Natural killer cell treated with Interleukin-12 subunit alpha and Interleukin-12 subunit beta and Interleukin-15 and Interleukin-18, amount 100 ng/mL, for 72 hours (primary cell): ENCODE measurements around the gene MGAT5. TPM values are rescaled to one million over a fixed set of nuclear protein-coding genes. Genes with fewer than 3 reads are reported as not detected.
A peak's percentile ranks its signal among the peaks of the same experiment; 100 is the strongest.
"Not testable (repeated sequence)": the region's sequence is repeated elsewhere in the genome, so short reads cannot be mapped to it uniquely, and the experiment has no call there.

Experiments
- ATAC-seq, 2 donors: fragments of 150-1000 bp; cut with Tn5 transposase in 1 of 2; sonication (Bioruptor Pico), chemical (Tn5 transposase) in 1 of 2; 2 replicates each; pipeline ENCODE4 v1.10.0; 2021
- DNase-seq: peaks from one replicate; pipeline ENCODE4 v3.0.0; 2022; ENCODE audit warnings: low spot score
- H3K27ac Mint-ChIP-seq, 2 donors: 1 replicate in 1 of 2; 2 replicates in 1 of 2; pipeline ENCODE4 v1.8.0; 2022; ENCODE audit warnings: mixed read lengths in 2 of 2, mild to moderate bottlenecking in 1 of 2, moderate library complexity in 1 of 2
- H3K27me3 Mint-ChIP-seq, 2 donors: 1 replicate in 1 of 2; 2 replicates in 1 of 2; pipeline ENCODE4 v1.8.0; 2022; ENCODE audit warnings: mixed read lengths in 2 of 2
- H3K36me3 Mint-ChIP-seq: one replicate; pipeline ENCODE4 v1.8.0; 2022; ENCODE audit warnings: mixed read lengths
- H3K4me1 Mint-ChIP-seq, 2 donors: 1 replicate in 1 of 2; 2 replicates in 1 of 2; pipeline ENCODE4 v1.8.0; 2022; ENCODE audit warnings: low read depth in 2 of 2, mixed read lengths in 2 of 2, mild to moderate bottlenecking in 1 of 2
- H3K4me3 Mint-ChIP-seq: one replicate; pipeline ENCODE4 v1.8.0; 2022; ENCODE audit warnings: mixed read lengths
- H3K9me3 Mint-ChIP-seq: 2 replicates; pipeline ENCODE4 v1.8.0; 2022; ENCODE audit warnings: mixed read lengths
- total RNA-seq, 2 donors: library from RNA; stranded (reverse); gene quantifications; one replicate each; pipeline ENCODE4 v1.2.3, GENCODE V29; 2022

Gene MGAT5
- total RNA-seq, 2 donors from 2014 or later, result 58.1 to 99.5 TPM

DNA sequence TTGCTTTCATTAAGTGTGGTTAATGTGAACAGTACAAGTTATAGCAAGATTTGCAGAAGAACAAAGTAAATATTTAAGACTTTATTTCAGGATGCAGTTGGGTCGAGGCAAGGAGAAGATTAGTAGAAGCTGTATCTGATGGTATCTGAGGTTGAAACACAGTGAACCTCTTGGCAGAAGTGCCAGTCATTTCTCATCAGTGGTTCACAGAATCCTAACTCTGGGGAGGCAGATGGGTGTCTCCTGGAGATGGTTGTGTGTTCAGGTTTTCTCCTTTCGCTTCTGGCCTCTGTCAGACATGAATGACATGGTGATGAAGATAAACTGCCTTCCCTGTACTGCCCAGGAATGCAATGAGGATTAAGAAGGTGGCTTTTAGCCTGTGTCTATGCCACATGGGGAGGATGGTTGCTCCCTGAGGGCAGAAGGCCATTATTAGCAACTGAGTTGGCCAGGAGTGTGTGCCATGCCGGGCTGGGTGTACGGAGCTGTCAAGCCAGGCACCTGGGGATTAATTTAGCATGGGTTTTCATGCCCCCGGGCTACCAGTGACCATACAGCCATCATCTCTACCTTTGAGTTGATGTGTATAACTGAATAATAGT is 28.0 kb downstream of the MGAT5 start:
- peaks cover 35 to 46% of the 10 kb centered on the region in 2 donors for H3K27me3 Mint-ChIP-seq
- DNase-seq, result no peak
- peak overlapping the region; percentile 66 for H3K4me3 Mint-ChIP-seq
- peaks cover 14% of the 10 kb centered on the region for H3K36me3 Mint-ChIP-seq
- peaks cover 39 to 48% of the 10 kb centered on the region in 2 donors for H3K4me1 Mint-ChIP-seq
- no peaks in the 10 kb centered on the region for H3K9me3 Mint-ChIP-seq
- ATAC-seq, result peak in 1 of 2 donors; percentile 6
- H3K27ac Mint-ChIP-seq, result peak overlapping the region in 1 of 2 donors; percentile 11

DNA sequence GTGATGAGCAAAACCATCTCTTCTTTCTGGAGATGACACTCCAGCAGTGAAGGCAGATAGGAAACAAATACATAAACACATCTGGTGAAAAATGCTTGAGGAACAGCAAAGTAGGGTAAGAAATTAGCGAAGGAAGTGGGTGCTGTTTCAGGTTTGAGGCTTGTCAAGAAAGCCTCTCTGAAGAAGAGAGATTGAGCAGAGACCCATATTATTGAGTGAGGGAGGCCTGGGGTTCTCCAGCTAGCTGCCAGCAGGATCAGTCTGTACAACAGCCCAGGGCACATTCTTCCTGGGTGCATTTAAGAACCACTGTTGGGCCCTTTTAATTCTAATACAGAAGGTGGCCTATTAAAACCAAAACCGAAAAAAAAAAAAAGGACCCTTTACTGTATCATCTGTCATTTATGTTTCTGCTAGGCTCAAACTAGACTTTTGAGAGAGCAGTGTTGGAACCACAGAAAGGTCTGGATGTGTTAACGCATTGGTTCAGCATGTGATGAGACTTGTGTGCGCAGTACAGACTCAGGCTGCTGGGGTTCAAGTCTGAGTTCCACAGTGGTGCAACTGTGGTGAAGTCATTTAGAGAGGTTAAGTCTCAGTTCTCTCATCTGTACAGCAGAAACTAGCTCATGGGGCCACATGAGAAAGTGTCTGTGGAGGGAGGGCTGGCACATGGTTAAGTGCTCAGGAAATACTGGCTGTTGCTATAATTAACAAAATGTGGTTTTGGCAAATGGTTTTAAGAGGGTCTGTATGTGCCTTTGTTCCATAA is 28.9 kb downstream of the MGAT5 start:
- peak overlapping the region; percentile 66 for H3K4me3 Mint-ChIP-seq
- peaks cover 33 to 45% of the 10 kb centered on the region in 2 donors for H3K27me3 Mint-ChIP-seq
- H3K4me1 Mint-ChIP-seq, result peaks cover 34 to 51% of the 10 kb centered on the region in 2 donors
- DNase-seq (peak; percentile 74), ATAC-seq (peak; percentile 97)
- H3K27ac Mint-ChIP-seq, result peak overlapping the region; percentile 11 to 83
- H3K36me3 Mint-ChIP-seq, result peaks cover 12% of the 10 kb centered on the region
- no peaks in the 10 kb centered on the region for H3K9me3 Mint-ChIP-seq

DNA sequence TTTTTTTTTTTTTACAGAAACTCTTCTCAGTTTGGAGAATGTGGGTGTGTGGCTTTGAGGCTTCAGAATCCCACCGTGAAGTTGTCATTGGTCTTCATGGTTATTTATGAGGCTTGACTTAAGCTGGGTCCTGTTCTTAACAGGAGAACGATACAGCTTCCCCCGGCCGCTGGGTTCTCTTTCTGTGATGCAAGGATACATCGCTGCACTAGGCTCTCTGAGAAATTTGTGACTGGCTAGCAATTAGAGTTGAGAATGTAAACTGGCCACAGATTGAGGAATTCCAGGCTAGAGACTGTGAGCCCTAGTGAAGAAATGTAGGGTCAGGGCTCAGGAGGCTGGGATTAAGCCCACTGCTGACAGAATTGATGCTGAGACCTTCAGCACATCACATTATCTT is 29.8 kb downstream of the MGAT5 start:
- Mint-ChIP-seq H3K27ac (peak overlapping the region; percentile 11 to 83), H3K4me3 (peak overlapping the region; percentile 9), H3K9me3 (no peaks in the 10 kb centered on the region), H3K27me3 (peaks cover 31 to 45% of the 10 kb centered on the region in 2 donors), H3K4me1 (peaks cover 34 to 50% of the 10 kb centered on the region in 2 donors), H3K36me3 (peaks cover 12% of the 10 kb centered on the region)
- DNase-seq (no peak), ATAC-seq (no peak)

- DNase-seq (no peak), ATAC-seq (no peak)
- Mint-ChIP-seq H3K4me3 (no peak overlapping the region), H3K36me3 (peaks cover 8% of the 10 kb centered on the region), H3K4me1 (peaks cover 34 to 45% of the 10 kb centered on the region in 2 donors), H3K27me3 (peaks cover 26 to 40% of the 10 kb centered on the region in 2 donors), H3K27ac (peak overlapping the region in 1 of 2 donors; percentile 83), H3K9me3 (no peaks in the 10 kb centered on the region)
These were observed 30.3 kb downstream of the MGAT5 start for GRCh38 chr2:134284119-134284670.

GRCh38 chr2:134287323-134287722 is 33.5 kb downstream of the MGAT5 start:
- Mint-ChIP-seq H3K27me3 (peaks cover 16 to 27% of the 10 kb centered on the region in 2 donors), H3K27ac (peak overlapping the region; percentile 15 to 42), H3K4me1 (peaks cover 26 to 31% of the 10 kb centered on the region in 2 donors), H3K36me3 (peaks cover 8% of the 10 kb centered on the region), H3K9me3 (no peaks in the 10 kb centered on the region), H3K4me3 (no peak overlapping the region)
- DNase-seq, result no peak
- peak in 1 of 2 donors; percentile 47 for ATAC-seq

DNA sequence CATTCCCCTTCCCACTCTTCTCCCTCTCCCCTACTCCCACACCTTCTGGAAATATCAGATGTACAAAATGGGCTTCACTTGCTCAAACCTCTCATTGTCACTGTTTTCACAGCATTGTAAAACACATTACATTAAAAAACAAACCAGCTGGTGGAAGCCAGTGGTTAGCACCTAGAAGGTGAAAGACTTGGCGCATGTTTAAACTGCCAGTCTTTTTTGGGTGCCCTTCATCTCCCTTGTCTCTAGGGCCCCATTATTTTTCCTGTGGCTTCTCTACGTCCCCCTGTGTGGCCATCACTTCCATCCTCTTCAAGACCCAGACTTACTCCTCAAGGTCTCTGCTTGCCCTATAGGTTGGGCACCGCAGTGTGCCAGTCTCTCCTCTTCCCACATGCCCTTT is 34.9 kb downstream of the MGAT5 start:
- Mint-ChIP-seq H3K9me3 (no peaks in the 10 kb centered on the region), H3K4me1 (peaks cover 16 to 21% of the 10 kb centered on the region in 2 donors)
- peak; percentile 66 to 67 for ATAC-seq

GRCh38 chr2:134289225-134289624 is 35.4 kb downstream of the MGAT5 start:
- Mint-ChIP-seq H3K4me1 (peaks cover 15 to 20% of the 10 kb centered on the region in 2 donors), H3K9me3 (no peaks in the 10 kb centered on the region), H3K27ac (no peak overlapping the region), H3K27me3 (peaks cover 13 to 27% of the 10 kb centered on the region in 2 donors), H3K4me3 (no peak overlapping the region), H3K36me3 (peaks cover 8% of the 10 kb centered on the region)
- DNase-seq (no peak), ATAC-seq (peak in 1 of 2 donors; percentile 39)

More for the DNA sequence above, 34.9 kb downstream of the MGAT5 start:
- Mint-ChIP-seq H3K27ac (no peak overlapping the region), H3K36me3 (peaks cover 8% of the 10 kb centered on the region), H3K4me3 (no peak overlapping the region), H3K27me3 (peaks cover 13 to 27% of the 10 kb centered on the region in 2 donors)
- peak; percentile 66 for DNase-seq

DNA sequence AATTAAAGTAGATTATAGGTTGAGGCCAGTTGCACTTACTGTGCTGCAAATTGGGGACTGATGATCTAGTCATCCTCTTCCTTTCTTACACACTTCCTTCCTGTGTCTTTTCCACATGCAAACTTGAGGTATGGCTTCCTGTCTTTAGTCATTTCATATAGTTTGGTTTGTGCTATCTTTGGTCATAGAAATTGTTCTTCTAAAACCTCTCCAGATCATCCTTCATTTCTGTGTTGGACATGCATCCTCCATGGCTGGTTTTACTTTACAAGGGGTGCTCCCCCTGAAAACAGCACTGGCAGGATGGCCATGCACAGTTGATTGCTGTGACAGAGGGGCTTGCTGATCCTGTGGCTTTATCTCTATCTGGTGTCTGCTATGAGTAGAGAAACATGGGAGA is 36.5 kb downstream of the MGAT5 start:
- peaks cover 13 to 21% of the 10 kb centered on the region in 2 donors for H3K27me3 Mint-ChIP-seq
- no peak for DNase-seq
- H3K36me3 Mint-ChIP-seq, result peaks cover 13% of the 10 kb centered on the region
- H3K4me3 Mint-ChIP-seq, result no peak overlapping the region
- peak; percentile 81 to 86 for ATAC-seq
- H3K4me1 Mint-ChIP-seq, result peaks cover 20 to 23% of the 10 kb centered on the region in 2 donors
- H3K9me3 Mint-ChIP-seq, result no peaks in the 10 kb centered on the region
- no peak overlapping the region for H3K27ac Mint-ChIP-seq

GRCh38 chr2:134292514-134292913 is 38.6 kb downstream of the MGAT5 start:
- Mint-ChIP-seq H3K27ac (peak overlapping the region in 1 of 2 donors; percentile 73), H3K9me3 (no peaks in the 10 kb centered on the region), H3K36me3 (peaks cover 5% of the 10 kb centered on the region), H3K4me3 (peak overlapping the region; percentile 23), H3K4me1 (peaks cover 10 to 18% of the 10 kb centered on the region in 2 donors), H3K27me3 (peaks cover 0 to 2% of the 10 kb centered on the region in 2 donors)
- no peak for ATAC-seq
- no peak for DNase-seq

GRCh38 chr2:134293719-134294537 is 40.1 kb downstream of the MGAT5 start:
- Mint-ChIP-seq H3K9me3 (no peaks in the 10 kb centered on the region), H3K27ac (no peak overlapping the region), H3K4me3 (no peak overlapping the region), H3K27me3 (no peaks in the 10 kb centered on the region), H3K4me1 (peaks cover 8 to 18% of the 10 kb centered on the region in 2 donors), H3K36me3 (peaks cover 7% of the 10 kb centered on the region)
- no peak for DNase-seq
- ATAC-seq, result no peak

DNA sequence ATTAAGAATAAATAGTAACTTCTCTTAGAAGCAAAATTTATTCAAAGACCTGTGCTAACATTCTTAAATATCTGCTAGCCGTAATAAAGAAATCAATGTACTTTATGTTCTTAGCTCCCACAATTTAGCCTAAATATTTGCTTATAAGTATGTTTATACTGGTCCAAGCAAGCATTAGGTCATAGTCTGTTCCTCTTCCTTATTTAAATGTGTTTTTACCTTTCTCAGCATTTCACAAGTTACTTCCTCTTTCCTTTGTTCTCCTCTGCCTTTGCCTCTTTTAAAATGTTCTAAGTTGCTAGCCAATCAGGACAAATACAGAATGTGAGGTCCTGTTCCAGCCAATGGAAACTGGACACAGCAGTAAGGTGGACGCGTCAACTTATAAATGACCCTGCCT is 40.7 kb downstream of the MGAT5 start:
- H3K27me3 Mint-ChIP-seq, H3K27ac Mint-ChIP-seq, H3K9me3 Mint-ChIP-seq, ATAC-seq, DNase-seq, H3K4me3 Mint-ChIP-seq: not testable (repeated sequence)
- Mint-ChIP-seq H3K4me1 (peaks cover 9 to 19% of the 10 kb centered on the region in 2 donors), H3K36me3 (peaks cover 11% of the 10 kb centered on the region)

- Mint-ChIP-seq H3K36me3 (peaks cover 15% of the 10 kb centered on the region), H3K4me1 (peaks cover 15 to 25% of the 10 kb centered on the region in 2 donors), H3K9me3 (no peaks in the 10 kb centered on the region), H3K4me3 (no peak overlapping the region), H3K27me3 (no peaks in the 10 kb centered on the region), H3K27ac (no peak overlapping the region)
- ATAC-seq, result no peak
- no peak for DNase-seq
These were observed 41.6 kb downstream of the MGAT5 start for GRCh38 chr2:134295441-134295840.

DNA sequence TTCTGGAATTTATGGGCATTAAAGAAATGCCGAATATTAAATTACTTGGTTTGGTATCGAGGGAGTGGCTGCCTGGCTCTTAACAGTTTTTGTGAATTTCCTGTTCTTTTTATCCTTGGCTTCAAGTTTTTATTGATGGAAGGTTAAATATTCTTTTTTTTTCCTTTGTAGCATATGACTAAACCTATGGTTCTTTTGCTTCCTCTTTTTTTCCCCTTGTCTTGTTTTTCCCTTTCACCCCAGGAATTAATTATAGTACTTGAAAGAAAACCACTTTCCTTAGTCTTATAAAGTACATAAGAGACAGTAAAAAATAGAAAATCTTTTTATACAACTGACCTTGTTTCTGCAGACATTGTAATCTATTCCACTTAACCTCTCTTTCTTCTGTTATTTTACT is 42.4 kb downstream of the MGAT5 start:
- DNase-seq (no peak), ATAC-seq (no peak)
- no peaks in the 10 kb centered on the region for H3K27me3 Mint-ChIP-seq
- H3K27ac Mint-ChIP-seq, result no peak overlapping the region
- H3K4me1 Mint-ChIP-seq, result peaks cover 22 to 34% of the 10 kb centered on the region in 2 donors
- H3K9me3 Mint-ChIP-seq, result no peaks in the 10 kb centered on the region
- no peak overlapping the region for H3K4me3 Mint-ChIP-seq
- peaks cover 15% of the 10 kb centered on the region for H3K36me3 Mint-ChIP-seq
